Hepatocyte (in vitro differentiated cells): Measurements from ENCODE around the gene SART3. TPM values are rescaled to one million over a fixed set of nuclear protein-coding genes. Genes with fewer than 3 reads are reported as not detected.
A peak's percentile ranks its signal among the peaks of the same experiment; 100 is the strongest.

Source experiments
- DNase-seq: peaks from one replicate; pipeline ENCODE4 v3.0.0-alpha.2; 2016; ENCODE audit warnings: low spot score
- H2AFZ ChIP-seq: fragments of 200-600 bp; sonication (generic); 2 replicates; pipeline ENCODE4 v1.6.0; 2016; ENCODE audit warnings: antibody characterized with exemption, mild to moderate bottlenecking
- H3K27ac ChIP-seq: fragments of 200-600 bp; sonication (generic); 2 replicates; pipeline ENCODE4 v1.5.1; 2016; ENCODE audit warnings: mild to moderate bottlenecking
- H3K27me3 ChIP-seq: fragments of 200-600 bp; sonication (generic); 2 replicates; pipeline ENCODE4 v1.6.1; 2016
- H3K36me3 ChIP-seq: fragments of 200-600 bp; sonication (generic); replicated peaks from 2 replicates; pipeline ENCODE4 v1.5.1; 2016; ENCODE audit warnings: low read depth; ENCODE audit not compliant: insufficient read depth
- H3K4me1 ChIP-seq: fragments of 200-600 bp; sonication (generic); 2 replicates; pipeline ENCODE4 v1.5.1; 2016; ENCODE audit warnings: mild to moderate bottlenecking, moderate library complexity; ENCODE audit not compliant: insufficient read depth
- H3K4me2 ChIP-seq: fragments of 200-600 bp; sonication (generic); 2 replicates; pipeline ENCODE4 v1.6.0; 2016
- H3K4me3 ChIP-seq: fragments of 200-600 bp; sonication (generic); 2 replicates; pipeline ENCODE4 v1.5.1; 2016; ENCODE audit warnings: mild to moderate bottlenecking
- H3K79me2 ChIP-seq: fragments of 200-600 bp; sonication (generic); 2 replicates; pipeline ENCODE4 v1.6.0; 2017; ENCODE audit warnings: mild to moderate bottlenecking
- H3K9me2 ChIP-seq: fragments of 200-600 bp; sonication (generic); replicated peaks from 2 replicates; pipeline ENCODE4 v1.6.0; 2017; ENCODE audit warnings: mild to moderate bottlenecking; ENCODE audit not compliant: insufficient read depth
- H3K9me3 ChIP-seq: fragments of 200-600 bp; sonication (generic); 2 replicates; pipeline ENCODE4 v1.5.1; 2016; ENCODE audit warnings: low read depth, mild to moderate bottlenecking
- H4K20me1 ChIP-seq: fragments of 200-600 bp; sonication (generic); 2 replicates; pipeline ENCODE4 v1.6.0; 2016; ENCODE audit warnings: mild to moderate bottlenecking; ENCODE audit not compliant: insufficient read depth, poor library complexity, severe bottlenecking
- EZH2 ChIP-seq: fragments of 200-600 bp; sonication (generic); IDR thresholded peaks from 2 replicates; pipeline ENCODE4 v1.6.1; 2016; ENCODE audit warnings: antibody characterized with exemption, mild to moderate bottlenecking, borderline replicate concordance
- EZH2phosphoT487 ChIP-seq: fragments of 200-600 bp; sonication (generic); IDR thresholded peaks from one replicate; pipeline ENCODE4 v1.6.1; 2018; ENCODE audit warnings: antibody characterized with exemption, mild to moderate bottlenecking, low read depth, moderate library complexity; ENCODE audit not compliant: unreplicated experiment, severe bottlenecking
- WGBS: methylation state at CpG from one replicate; pipeline ENCODE4 v1.1.6; 2016; ENCODE audit warnings: low lambda C conversion rate; ENCODE audit errors: missing lambda C conversion rate; 5-methylcytosine and 5-hydroxymethylcytosine counted together
- polyA plus RNA-seq: library from polyadenylated mRNA; unstranded; fragments of >200 nt; fragmentation: Nextera tagmentation; extraction: Ambion mirVana; gene quantifications from 2 replicates; pipeline ENCODE4 v1.2.1, GENCODE V29; 2016
- total RNA-seq: library from RNA; depleted of rRNA; stranded (reverse); fragments of >200 nt; gene quantifications from 2 replicates; pipeline ENCODE4 v1.2.3, GENCODE V29; 2014
- TF ChIP-seq, protein P1 (sequence below): fragments of 200-600 bp; sonication (generic); IDR thresholded peaks from 2 replicates; pipeline ENCODE4 v1.5.1; 2016; ENCODE audit warnings: antibody characterized with exemption, mild to moderate bottlenecking; ENCODE audit not compliant: poor library complexity

Gene SART3
- total and polyA plus RNA-seq, 2 experiments from 2014 or later: 25.0 to 60.4 TPM

DNA sequence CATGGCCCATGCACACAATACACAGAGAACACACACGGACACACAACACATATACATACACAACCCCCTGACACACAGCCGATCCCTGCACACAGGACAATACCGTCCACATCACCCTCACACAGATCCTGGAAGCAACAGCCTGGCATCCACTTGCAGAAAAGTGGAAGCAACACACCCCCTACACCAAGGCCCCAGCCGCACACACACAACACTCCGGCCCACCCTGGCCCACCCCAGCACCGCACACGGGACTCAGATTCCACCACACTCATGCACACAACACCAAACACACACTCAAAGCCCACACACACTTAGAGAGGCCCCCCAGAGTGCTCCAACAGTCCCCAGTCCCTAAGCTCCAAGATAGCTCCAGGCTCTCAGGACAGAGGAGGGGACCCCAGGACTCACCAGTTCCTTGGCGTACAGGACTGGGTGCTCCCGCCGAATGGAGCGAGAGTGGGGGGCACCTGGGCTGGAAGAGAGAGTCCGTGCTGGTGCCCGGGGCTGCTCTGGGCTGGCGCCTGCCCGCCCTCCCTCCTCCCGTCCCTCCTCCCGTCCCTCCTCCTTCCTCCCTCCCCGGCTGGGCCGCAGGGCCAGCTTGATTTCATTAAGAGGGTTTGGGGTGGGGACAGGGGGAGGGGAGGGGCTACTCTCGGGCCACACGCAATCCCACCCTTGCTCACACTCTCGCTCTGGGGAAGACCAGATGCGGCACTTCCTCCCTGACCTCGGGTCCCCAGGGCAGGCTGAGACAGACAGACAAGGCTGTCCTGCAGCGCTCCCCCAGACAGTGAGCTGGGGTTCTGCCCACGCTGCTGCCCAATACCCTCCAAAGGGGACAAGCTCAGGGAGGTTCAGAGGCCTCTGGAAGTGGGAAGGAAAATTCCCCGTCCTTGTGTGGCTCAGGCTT is 36.8 kb upstream of the SART3 start, which contains the start of gene TMEM119:
Gene TMEM119 (minus strand): TSS at position 526 of the 913 bp plus-strand sequence. CDS start 5,701 bp downstream, outside the sequence.
- Histone ChIP-seq H3K79me2 (peaks cover 39% of the 10 kb centered on the region), H2AFZ (no peak within 1 kb of the TSS), H4K20me1 (no peaks in the 10 kb centered on the region), H3K9me3 (no peaks in the 10 kb centered on the region), H3K4me3 (peak within 1 kb of the TSS; percentile 25), H3K27me3 (no peaks in the 10 kb centered on the region), H3K27ac (peak within 1 kb of the TSS; percentile 90), H3K4me1 (peaks cover 8% of the 10 kb centered on the region), H3K36me3 (no peaks in the 10 kb centered on the region), H3K4me2 (peak within 1 kb of the TSS; percentile 82), H3K9me2 (no peaks in the 10 kb centered on the region)
- peak; percentile 73 for DNase-seq
- TF ChIP-seq EZH2 (no peak), EZH2phosphoT487 (no peak)
- TF ChIP-seq, protein P1, sequence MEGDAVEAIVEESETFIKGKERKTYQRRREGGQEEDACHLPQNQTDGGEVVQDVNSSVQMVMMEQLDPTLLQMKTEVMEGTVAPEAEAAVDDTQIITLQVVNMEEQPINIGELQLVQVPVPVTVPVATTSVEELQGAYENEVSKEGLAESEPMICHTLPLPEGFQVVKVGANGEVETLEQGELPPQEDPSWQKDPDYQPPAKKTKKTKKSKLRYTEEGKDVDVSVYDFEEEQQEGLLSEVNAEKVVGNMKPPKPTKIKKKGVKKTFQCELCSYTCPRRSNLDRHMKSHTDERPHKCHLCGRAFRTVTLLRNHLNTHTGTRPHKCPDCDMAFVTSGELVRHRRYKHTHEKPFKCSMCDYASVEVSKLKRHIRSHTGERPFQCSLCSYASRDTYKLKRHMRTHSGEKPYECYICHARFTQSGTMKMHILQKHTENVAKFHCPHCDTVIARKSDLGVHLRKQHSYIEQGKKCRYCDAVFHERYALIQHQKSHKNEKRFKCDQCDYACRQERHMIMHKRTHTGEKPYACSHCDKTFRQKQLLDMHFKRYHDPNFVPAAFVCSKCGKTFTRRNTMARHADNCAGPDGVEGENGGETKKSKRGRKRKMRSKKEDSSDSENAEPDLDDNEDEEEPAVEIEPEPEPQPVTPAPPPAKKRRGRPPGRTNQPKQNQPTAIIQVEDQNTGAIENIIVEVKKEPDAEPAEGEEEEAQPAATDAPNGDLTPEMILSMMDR: no peak
- 37% methylated on average over 19 of the region's 27 CpGs for WGBS

- Histone ChIP-seq H2AFZ (no peak overlapping the region), H3K4me3 (peak overlapping the region; percentile 25), H3K4me1 (peaks cover 8% of the 10 kb centered on the region), H4K20me1 (no peaks in the 10 kb centered on the region), H3K79me2 (peaks cover 39% of the 10 kb centered on the region), H3K36me3 (no peaks in the 10 kb centered on the region), H3K4me2 (peak overlapping the region; percentile 82), H3K9me2 (no peaks in the 10 kb centered on the region), H3K9me3 (no peaks in the 10 kb centered on the region), H3K27ac (peak overlapping the region; percentile 90), H3K27me3 (no peaks in the 10 kb centered on the region)
- 60% methylated on average over 7 of the region's 10 CpGs for WGBS
- DNase-seq: no peak
- TF ChIP-seq, protein P1: no peak
- TF ChIP-seq EZH2: no peak
- no peak for TF ChIP-seq EZH2phosphoT487
Observed at GRCh38 chr12:108596854-108597558, 36.0 kb upstream of the SART3 start.

GRCh38 chr12:108595711-108596647 is 35.0 kb upstream of the SART3 start:
- H3K79me2 ChIP-seq: peaks cover 39% of the 10 kb centered on the region
- H3K9me3 ChIP-seq: no peaks in the 10 kb centered on the region
- H3K9me2 ChIP-seq: no peaks in the 10 kb centered on the region
- no peak for DNase-seq
- H3K27ac ChIP-seq: peak overlapping the region; percentile 90
- H3K4me1 ChIP-seq: peaks cover 8% of the 10 kb centered on the region
- H3K36me3 ChIP-seq: no peaks in the 10 kb centered on the region
- TF ChIP-seq, protein P1: no peak
- TF ChIP-seq EZH2 (no peak), EZH2phosphoT487 (no peak)
- peak overlapping the region; percentile 82 for H3K4me2 ChIP-seq
- H2AFZ ChIP-seq: no peak overlapping the region
- no peaks in the 10 kb centered on the region for H3K27me3 ChIP-seq
- 73% methylated on average over 17 of the region's 17 CpGs for WGBS
- H4K20me1 ChIP-seq: no peaks in the 10 kb centered on the region
- H3K4me3 ChIP-seq: peak overlapping the region; percentile 16
